Mucosa of stomach (tissue), 1 donor: Measurements from ENCODE around the gene SLC35E2B.
"Not testable (repeated sequence)": the region's sequence is repeated elsewhere in the genome, so short reads cannot be mapped to it uniquely, and the experiment has no call there.

ENCODE experiments used
- H3K27me3 ChIP-seq: one replicate; pipeline ENCODE4 v1.7.0; 2013; ENCODE audit warnings: mild to moderate bottlenecking, low read length; ENCODE audit not compliant: control insufficient read depth, insufficient read depth
- H3K36me3 ChIP-seq: one replicate; pipeline ENCODE4 v1.7.0; 2013; ENCODE audit warnings: low read length; ENCODE audit not compliant: control insufficient read depth, insufficient read depth
- H3K4me1 ChIP-seq: one replicate; pipeline ENCODE4 v1.7.0; 2013; ENCODE audit warnings: mild to moderate bottlenecking, low read length; ENCODE audit not compliant: control insufficient read depth, insufficient read depth
- H3K4me3 ChIP-seq: one replicate; pipeline ENCODE4 v1.7.0; 2013; ENCODE audit warnings: low read length
- H3K9ac ChIP-seq: one replicate; pipeline ENCODE4 v1.7.0; 2013; ENCODE audit warnings: mild to moderate bottlenecking, low read length, moderate library complexity
- H3K9me3 ChIP-seq: one replicate; pipeline ENCODE4 v1.7.0; 2013; ENCODE audit warnings: mild to moderate bottlenecking, low read length, moderate library complexity; ENCODE audit not compliant: control insufficient read depth
- donor health status: Pancreatic carcinoma.

SLC35E2B gene

DNA sequence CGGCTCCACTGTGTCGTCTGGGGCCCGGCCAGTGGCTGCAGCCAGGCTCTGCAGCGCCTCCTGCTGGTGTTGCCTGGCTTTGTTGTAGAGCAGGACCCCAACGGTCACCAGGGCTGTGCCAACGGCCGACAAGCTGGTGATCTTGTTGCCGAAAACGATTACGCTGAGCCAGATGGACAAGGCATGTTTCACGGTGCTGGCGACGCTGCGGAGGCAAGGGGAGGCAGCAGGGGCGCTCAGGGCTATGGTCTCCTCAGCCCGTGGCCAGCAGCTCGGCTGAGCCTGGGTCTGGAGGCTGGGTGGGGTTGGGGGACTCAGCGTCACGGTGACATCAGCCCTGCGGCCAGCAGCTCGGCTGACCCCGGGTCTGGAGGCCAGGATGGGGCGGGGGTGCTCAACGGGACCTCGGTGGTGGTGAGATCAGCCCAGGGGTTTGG, 26.8 kb downstream of the SLC35E2B start:
- no peaks in the 10 kb centered on the region for H3K27me3 ChIP-seq
- no peak overlapping the region for H3K4me3 ChIP-seq
- H3K4me1 ChIP-seq: peaks cover 9% of the 10 kb centered on the region
- no peak overlapping the region for H3K9ac ChIP-seq
- H3K9me3 ChIP-seq: no peaks in the 10 kb centered on the region
- H3K36me3 ChIP-seq: peaks cover 9% of the 10 kb centered on the region

DNA sequence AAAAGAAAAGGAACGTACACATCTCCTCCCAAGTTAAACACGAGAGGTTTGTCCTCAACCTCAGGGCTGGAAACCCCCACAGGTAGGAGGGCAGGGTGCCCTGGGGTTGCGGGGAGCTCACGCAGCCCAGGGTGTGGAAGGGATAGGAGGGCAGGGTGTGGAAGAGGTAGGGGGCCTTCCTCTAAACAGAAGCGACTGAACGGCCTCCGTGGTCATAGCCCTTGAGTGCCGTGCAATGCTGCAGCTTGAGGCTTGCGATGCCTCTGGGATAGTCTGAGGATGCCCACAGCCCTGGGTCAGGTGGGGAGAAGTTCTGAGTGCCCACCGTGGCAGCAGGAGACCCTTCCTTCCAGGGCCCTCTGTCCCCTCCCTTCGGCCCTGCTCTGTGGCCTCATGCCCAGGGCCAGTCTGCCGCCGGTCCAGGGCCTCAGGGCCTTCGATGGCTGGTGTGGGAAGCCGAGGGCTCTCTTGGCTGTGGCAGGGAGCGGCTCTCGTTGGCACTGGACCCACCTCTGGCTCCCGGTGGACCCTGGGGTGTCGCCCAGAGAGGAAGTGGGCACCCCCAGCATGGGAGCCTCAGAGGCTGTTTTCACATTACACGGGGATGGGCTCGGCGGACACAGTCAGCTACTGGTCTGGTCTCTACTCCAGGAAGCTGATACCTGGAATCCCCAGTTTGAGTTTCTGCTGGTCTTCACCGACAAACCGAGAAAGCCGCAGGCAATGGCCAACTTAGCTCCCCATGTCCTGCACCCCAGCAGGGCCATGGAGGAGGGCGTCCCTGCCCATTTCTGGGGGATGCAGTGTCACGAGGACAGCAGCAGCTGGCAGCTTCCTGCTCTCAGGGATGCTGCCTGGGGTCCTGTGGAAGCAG, 27.4 kb downstream of the SLC35E2B start:
- H3K4me1 ChIP-seq: peaks cover 9% of the 10 kb centered on the region
- H3K36me3 ChIP-seq: peaks cover 9% of the 10 kb centered on the region
- H3K27me3 ChIP-seq: no peaks in the 10 kb centered on the region
- no peaks in the 10 kb centered on the region for H3K9me3 ChIP-seq
- no peak overlapping the region for H3K4me3 ChIP-seq
- no peak overlapping the region for H3K9ac ChIP-seq

DNA sequence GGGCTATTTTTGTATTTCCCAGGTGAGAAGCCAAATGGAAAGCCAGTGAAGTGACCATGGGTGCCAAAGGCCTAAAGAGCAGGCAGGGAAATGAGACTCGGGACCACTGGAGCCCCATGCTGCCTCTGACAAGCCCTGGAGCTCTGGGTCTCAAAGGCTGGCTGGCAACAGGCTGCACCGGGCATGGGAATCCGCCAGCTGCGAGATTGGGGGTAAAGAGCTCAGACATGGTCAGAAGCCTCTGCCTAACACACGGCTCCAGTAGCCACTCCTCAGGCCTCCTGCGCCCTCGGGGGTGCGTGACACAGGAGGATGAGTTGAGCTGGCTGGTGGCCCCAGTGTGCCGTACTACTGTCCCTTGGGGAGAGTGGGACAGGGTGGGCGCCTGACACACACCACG, 28.3 kb downstream of the SLC35E2B start:
- not testable (repeated sequence) for H3K4me3 ChIP-seq, H3K4me1 ChIP-seq, H3K9me3 ChIP-seq, H3K9ac ChIP-seq, H3K27me3 ChIP-seq, H3K36me3 ChIP-seq

DNA sequence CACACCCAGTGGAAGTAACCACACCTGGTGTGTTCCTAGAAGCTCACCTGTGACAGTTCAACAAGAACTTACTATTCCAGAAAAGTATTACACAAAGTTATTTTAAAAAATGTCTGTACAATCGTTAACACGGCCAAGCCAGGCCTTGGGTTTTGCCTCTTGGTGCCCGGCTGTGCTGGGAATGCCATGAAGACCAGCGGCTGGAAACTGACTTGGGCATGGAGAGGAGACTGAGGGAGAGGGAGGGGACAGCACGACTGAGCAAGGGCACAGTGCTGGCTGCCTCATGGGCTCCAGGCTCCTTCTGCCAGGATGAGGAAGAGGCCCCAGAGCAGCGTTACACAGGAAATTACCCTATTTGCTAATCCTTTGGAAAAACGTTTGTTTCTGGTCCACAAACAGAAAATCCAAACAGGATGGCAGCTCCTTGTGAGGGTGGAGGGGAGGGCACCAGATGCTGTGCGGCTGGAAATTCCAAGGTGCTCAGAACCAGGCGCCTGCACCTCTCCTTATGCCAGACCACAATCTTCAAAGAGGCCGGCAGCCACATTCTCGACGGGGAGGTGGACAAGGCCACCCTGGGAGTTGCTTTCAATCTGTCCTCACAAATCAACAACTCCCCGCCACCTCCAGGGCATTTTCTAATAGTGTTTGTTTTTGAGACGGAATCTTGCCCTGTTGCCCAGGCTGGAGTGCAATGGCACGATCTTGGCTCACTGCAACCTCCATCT, 29.6 kb downstream of the SLC35E2B start:
- H3K9ac ChIP-seq, H3K4me3 ChIP-seq, H3K4me1 ChIP-seq: not testable (repeated sequence)

DNA sequence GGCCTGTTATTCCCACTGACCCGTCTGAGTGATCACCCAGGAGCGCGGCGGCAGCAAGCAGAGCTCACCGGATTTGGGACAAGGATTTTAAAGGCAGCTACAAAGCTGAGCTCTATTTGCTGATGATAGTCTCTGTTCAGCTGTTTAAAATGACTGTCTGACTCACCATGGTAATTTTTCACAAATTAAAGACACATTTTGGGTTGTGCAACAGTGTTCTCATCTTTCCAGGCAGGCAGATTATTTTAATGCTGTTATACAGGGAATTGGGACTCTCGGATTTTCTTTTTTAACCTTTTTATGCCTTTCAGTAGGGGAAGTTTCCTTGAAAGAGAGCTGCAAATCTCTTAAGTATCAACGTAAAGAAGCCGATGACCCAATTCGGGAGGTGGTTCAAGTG, 30.2 kb downstream of the SLC35E2B start:
- not testable (repeated sequence) for H3K4me1 ChIP-seq

More for the DNA sequence above, 29.6 kb downstream of the SLC35E2B start:
- H3K36me3 ChIP-seq, H3K9me3 ChIP-seq, H3K27me3 ChIP-seq: not testable (repeated sequence)

DNA sequence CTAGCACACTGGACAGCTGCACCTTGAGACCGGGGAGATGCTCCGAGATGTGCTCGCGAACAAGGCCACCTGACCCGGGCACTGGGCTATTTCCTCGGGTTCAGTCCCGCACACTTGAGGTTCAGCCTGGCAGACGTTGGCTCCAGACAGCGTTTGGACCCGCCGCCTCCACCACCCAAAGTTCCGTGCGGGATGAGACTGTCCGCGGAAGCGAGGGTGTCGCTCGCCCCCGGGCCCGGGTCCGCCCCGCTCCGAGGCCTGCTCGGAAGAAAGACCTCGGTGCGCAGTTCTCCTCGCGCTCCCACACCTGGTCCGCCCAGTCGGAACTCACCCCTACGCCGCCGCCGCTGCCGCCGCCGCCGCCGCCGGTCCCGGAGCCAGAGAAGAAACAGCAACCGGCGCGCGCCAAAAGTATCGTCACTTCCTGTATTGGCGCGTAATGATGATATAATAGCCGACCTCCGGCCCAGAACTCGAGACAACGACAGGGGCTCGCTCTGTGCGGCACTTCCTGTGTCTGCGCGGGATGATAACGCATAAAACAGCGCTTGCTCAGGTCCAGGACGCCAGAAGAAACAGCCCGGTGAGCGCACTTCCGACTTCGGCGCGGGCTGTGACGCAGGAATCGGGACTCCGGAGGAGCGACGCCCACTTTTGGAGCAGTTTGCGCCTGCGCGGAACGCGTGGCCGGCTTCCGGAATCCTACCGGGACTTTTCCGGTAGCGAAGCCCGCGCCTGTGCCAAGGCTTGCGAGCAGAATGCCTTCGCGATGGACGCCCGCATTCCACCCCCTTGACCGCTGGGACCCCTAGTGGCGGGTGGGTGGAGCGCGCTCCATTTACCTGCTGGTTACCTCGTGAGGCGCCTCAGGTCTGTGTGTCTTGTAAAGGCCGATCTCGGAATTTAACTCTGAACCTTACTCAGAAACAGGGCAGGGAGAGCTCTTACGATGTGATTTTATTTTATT, 33.7 kb downstream of the SLC35E2B start, which contains the start of gene CDK11B:
Gene CDK11B, minus strand, starts transcription at position 422 of the 967 bp plus-strand sequence. CDS start 1,519 bp downstream, outside the sequence.
- H3K9ac ChIP-seq: peak within 1 kb of the TSS; percentile 98
- H3K36me3 ChIP-seq, H3K27me3 ChIP-seq, H3K9me3 ChIP-seq, H3K4me1 ChIP-seq: not testable (repeated sequence)
- H3K4me3 ChIP-seq: peak within 1 kb of the TSS; percentile 71

More for the DNA sequence above, 30.2 kb downstream of the SLC35E2B start:
- not testable (repeated sequence) for H3K27me3 ChIP-seq, H3K4me3 ChIP-seq, H3K36me3 ChIP-seq, H3K9me3 ChIP-seq, H3K9ac ChIP-seq

DNA sequence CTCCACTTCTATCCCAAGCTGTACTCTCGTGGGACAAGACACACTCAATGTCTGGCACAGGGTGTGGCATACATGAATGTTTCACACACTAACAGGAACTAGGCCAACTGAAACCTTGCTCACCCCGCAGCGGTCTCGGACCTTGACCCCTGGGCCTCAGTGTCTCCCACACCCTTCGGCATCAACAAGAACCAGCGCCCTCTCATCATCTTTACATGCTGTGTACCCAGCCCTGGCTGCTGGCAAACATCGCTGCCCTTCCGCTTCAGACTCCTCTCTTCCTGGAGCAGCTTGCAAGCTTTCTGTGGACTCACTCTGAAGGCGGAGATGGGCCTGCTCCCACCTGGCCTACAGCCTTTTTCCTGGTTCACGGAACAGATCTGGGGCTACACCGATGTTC, 44.3 kb downstream of the SLC35E2B start:
- H3K4me3 ChIP-seq, H3K9ac ChIP-seq, H3K27me3 ChIP-seq, H3K4me1 ChIP-seq, H3K9me3 ChIP-seq, H3K36me3 ChIP-seq: not testable (repeated sequence)

DNA sequence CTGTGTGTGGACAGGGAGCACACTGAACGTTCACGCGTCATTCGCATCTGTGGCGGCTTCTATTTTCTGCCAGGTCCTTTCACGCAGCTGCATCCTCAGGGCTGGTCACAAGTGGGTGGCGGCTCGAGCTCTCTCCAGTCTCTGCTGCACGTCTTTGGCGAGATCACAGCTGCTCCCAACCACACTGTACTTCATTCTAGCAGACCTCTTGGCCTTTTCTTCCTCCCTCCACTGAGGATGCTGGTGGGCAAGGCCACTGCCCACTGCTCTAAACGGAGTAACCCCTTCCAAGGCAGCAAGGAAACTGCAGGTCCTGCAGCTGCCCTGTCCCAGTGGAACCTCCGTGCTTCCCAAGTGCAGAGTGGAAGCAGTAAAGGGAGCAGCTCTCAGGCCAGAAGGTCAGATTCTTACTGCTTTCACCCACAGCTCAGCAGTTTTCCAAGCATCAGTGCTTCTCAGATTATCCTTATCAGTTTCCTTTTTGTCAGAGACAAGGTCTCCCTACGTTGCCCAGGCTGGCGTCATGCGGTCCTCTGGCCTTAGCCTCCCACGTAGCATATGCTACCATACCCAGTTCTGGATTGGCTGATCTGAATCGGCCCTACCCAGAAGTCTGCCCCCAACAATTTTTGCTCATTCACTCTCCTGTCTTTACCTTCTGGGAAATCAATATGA, 44.9 kb downstream of the SLC35E2B start:
- H3K9me3 ChIP-seq, H3K4me3 ChIP-seq, H3K4me1 ChIP-seq, H3K9ac ChIP-seq, H3K27me3 ChIP-seq, H3K36me3 ChIP-seq: not testable (repeated sequence)

DNA sequence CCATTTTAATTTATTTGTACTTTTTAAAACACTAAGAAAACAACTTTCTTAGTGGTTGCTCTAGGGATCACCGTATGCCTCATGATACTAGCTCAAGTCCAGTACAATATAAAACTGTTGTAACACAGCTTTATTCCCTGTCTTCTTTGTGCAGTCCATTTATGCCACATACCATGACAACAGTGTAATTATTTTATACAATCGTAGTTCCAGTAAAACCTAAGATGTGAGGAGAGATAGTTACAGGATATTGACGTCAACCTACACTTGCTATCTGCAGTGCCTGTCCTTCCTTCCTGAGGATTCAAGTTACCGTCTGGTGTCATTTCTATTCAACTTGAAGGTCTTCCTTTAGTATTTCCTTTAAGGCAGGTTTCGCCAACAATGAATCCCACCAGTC, 46.3 kb downstream of the SLC35E2B start:
- H3K4me3 ChIP-seq, H3K9ac ChIP-seq, H3K27me3 ChIP-seq, H3K9me3 ChIP-seq, H3K36me3 ChIP-seq, H3K4me1 ChIP-seq: not testable (repeated sequence)

DNA sequence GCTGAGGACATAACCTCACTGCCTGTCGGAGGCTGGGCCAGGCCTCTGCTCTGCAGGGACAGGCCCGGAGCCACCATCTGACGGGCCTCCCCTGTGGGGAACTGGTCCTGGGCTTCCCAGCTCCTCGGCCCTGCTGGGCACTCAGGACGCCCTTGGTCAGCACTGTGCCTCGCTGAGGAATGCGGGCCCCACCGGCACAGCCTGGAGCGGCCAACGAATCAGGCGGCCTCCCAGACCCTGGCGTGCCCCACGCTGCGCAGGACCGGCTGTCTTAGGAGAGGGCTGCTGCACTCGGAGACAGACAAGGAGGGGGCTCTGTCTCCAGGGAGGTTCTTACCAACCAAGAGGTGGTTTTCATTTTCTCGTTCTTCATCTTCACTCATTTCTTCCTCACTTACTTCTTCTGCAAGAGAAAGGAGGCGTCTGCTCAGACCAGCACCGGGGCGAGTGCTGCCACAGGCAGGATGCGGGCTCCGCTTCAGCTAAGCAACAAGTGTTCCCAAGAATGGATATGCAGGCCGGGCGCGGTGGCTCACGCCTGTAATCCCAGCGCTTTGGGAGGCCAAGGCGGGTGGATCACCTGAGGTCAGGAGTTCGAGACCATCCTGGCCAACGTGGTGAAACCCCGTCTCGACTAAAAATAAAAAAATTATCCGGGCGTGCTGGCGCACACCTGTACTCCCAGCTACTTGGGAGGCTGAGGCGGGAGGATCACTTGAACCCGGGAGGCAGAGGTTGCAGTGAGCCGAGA, 51.7 kb downstream of the SLC35E2B start:
- not testable (repeated sequence) for H3K9me3 ChIP-seq, H3K9ac ChIP-seq, H3K27me3 ChIP-seq, H3K4me1 ChIP-seq, H3K36me3 ChIP-seq, H3K4me3 ChIP-seq

DNA sequence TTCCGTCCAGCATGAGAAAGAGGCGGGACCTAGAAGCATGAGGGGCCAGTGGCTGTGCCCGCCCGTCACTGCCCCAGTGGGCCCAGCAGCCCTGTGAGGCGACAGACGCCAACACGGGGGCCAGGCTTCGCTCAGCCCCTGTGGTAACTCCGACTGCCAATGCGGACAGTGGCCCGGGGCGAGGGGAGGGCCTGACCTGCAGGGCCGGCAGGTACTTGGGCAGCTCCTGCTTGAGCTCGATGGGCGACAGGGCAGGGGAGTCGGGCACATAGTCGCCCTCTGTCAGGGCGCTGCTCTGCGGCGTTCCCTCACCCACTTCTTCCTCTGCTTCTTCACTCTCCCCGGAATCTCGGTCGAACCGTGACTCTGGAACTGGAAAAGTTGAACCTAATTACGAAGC, 52.5 kb downstream of the SLC35E2B start:
- H3K36me3 ChIP-seq, H3K9ac ChIP-seq: not testable (repeated sequence)

More for the DNA sequence above, 52.5 kb downstream of the SLC35E2B start:
- H3K4me3 ChIP-seq, H3K9me3 ChIP-seq, H3K4me1 ChIP-seq, H3K27me3 ChIP-seq: not testable (repeated sequence)
